Activated CD4-positive, alpha-beta T cell treated with anti-CD3 and anti-CD28 coated beads for 48 hours (primary cell): Measurements from ENCODE around the gene CUL7.
"Not testable (repeated sequence)": the region's sequence is repeated elsewhere in the genome, so short reads cannot be mapped to it uniquely, and the experiment has no call there.

Experiments used
- DNase-seq: peaks from one replicate; pipeline ENCODE4 v3.0.0-alpha.2; 2020

The CUL7 gene

DNA sequence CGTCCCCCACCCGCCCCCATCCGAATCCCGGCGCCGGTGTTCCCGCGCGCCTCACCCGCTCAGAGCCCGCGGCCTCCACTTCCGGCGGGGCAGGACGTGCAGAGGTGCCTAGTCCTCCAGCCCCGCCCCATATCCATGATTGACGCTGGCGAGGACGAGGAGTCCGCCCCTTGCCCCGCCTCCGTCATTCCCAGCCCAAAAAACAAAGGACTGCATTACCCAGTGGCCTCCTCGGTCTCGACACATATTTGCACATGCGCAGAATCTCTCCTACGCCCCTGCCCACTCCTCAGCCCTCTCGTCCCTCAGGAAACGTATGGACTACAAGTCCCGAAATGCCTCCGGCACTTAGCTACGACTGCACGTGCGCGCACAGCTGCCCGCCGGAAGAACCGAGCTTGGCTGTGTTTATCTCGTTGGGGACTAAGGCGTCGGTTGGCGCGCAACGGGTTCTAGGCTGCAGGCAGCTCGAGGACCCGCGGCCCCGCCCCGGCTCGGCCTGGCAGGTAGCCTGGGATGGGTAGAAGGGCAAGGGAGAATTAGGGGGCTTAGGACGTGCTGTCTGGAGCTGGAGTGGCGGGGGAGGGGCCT lies 39.7 kb downstream of the CUL7 start, which contains the start of the genes KLHDC3 and MEA1:
KLHDC3 (plus strand) TSS at position 407 of the 591 bp plus-strand sequence. CDS start 2,944 bp downstream, outside the sequence.
MEA1 (minus strand) TSS at position 104 of the 591 bp plus-strand sequence. CDS start 133 bp downstream, outside the sequence.
- DNase-seq = peak; percentile 99

GRCh38 chr6:43013097-43013842 lies 40.4 kb downstream of the CUL7 start:
- DNase-seq = no peak

- DNase-seq = no peak
Observed at GRCh38 chr6:43012364-43012763, 41.3 kb downstream of the CUL7 start.

GRCh38 chr6:43011207-43011606 lies 42.4 kb downstream of the CUL7 start:
- DNase-seq = no peak

GRCh38 chr6:43009124-43009523 lies 44.5 kb downstream of the CUL7 start:
- peak; percentile 53 for DNase-seq

DNA sequence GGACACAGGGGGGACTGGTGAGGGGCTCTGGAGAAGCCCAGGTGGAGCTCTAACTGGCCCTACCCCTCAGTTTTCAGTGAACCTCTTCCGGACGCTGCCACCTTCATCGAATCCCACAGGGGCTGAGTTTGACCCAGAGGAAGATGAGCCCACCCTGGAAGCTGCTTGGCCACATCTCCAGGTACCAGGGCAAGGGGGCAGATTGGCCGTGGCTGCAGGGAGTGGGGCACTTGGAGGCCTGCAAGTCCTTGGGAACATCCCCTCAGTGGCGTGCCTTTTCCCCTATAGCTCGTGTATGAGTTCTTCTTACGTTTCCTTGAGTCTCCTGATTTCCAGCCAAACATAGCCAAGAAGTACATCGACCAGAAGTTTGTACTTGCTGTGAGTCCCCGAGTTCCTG lies 46.5 kb downstream of the CUL7 start:
- no peak for DNase-seq

GRCh38 chr6:43006251-43006650 lies 47.4 kb downstream of the CUL7 start:
- no peak for DNase-seq

DNA sequence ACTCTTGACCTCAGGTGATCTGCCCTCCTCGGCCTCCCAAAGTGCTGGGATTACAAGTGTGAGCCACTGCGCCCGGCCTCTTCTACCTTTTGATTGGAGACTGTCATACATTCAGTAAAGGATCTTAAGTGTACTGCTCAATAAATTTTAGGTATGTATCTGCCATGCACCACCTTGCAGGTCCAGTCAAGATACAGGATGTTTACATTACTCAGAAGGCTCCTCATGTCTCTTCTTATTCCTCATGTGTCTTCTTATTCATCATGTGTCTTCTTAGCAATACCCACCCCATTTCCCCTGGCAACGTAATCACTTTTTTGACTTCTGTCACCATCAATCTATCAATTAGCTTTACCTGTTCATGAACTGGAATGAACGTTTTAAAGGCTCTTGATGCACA lies 47.8 kb downstream of the CUL7 start:
- DNase-seq = no peak

GRCh38 chr6:43001843-43002242 lies 51.8 kb downstream of the CUL7 start:
- no peak for DNase-seq

DNA sequence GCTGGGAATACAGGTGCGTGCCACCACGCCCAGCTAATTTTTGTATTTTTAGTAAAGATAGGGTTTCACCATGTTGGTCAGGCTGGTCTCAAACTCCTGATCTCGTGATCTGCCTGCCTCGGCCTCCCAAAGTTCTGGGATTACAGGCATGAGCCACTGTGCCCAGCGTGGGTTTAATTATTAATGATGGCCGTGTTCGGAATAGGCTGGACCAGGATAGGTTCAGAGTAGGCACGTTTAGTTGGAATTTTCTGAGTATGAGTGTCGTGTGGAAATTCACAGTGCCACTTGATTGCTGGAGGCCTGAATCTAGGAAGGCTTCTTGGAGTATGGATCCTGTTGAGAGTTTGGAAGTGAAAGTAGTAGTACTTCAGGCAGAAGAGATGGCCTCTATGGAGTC lies 55.4 kb downstream of the CUL7 start:
- not testable (repeated sequence) for DNase-seq

- no peak for DNase-seq
Observed at GRCh38 chr6:42996513-42996912, 57.1 kb downstream of the CUL7 start.

GRCh38 chr6:42993445-42993844 lies 60.2 kb downstream of the CUL7 start:
- DNase-seq = no peak

DNA sequence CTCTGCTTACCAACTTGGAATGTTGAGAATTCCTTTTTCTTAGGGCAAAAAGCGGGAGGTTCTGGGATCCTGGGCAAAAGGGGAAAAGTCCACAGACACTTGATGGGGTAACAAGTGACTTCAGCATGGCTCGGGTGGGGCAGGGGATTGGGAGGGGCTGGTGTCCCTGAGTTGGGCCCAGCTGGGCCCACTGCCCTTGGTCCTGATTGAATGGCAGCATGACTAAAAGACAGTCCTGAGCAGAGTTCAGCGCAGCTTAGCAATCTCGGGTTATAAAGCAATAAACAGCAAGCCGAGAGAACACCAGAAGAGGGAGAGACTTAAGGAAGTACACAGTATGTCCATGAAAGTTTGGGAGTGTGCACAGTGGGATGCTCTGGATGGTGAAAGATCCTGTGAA lies 63.7 kb downstream of the CUL7 start:
- no peak for DNase-seq

GRCh38 chr6:42988486-42989020 lies 65.1 kb downstream of the CUL7 start:
- DNase-seq = no peak
